WI38 (cell line): ENCODE measurements around the gene KCTD6.

Source experiments
- H3K4me3 ChIP-seq: 2 replicates; pipeline ENCODE4 v1.5.1; 2011; ENCODE audit warnings: low read depth, mild to moderate bottlenecking, control low read depth, low read length
- CTCF ChIP-seq: IDR thresholded peaks from 2 replicates; pipeline ENCODE4 v1.5.1; 2012; ENCODE audit warnings: low read depth, mild to moderate bottlenecking, control low read depth, low read length

KCTD6 gene

GRCh38 chr3:58534592-58535494 is 42.9 kb downstream of the KCTD6 start:
- H3K4me3 ChIP-seq: no peak overlapping the region
- TF ChIP-seq CTCF: no peak

- H3K4me3 ChIP-seq: no peak overlapping the region
- no peak for TF ChIP-seq CTCF
Measured at GRCh38 chr3:58535531-58536500, 43.9 kb downstream of the KCTD6 start.

GRCh38 chr3:58536501-58537411 is 44.9 kb downstream of the KCTD6 start, which contains the start of gene ACOX2:
Gene ACOX2, minus strand, starts transcription at chr3:58537190. Its CDS starts 2,084 bp downstream, at chr3:58535106.
- no peak for TF ChIP-seq CTCF
- peak within 1 kb of the TSS; percentile 54 for H3K4me3 ChIP-seq

GRCh38 chr3:58537412-58538301 is 45.8 kb downstream of the KCTD6 start:
- TF ChIP-seq CTCF: no peak
- H3K4me3 ChIP-seq: no peak overlapping the region

- TF ChIP-seq CTCF: no peak
- H3K4me3 ChIP-seq: no peak overlapping the region
Measured at GRCh38 chr3:58539626-58540025, 47.7 kb downstream of the KCTD6 start.
